NCI-H187 treated with DMSO at 0.1 percent for 48 hours (cell line): Measurements from ENCODE around the gene KCTD17.

Experiments
- DNase-seq: peaks from one replicate; lab custom pipeline; 2025; lab: John Stamatoyannopoulos, UW

Gene KCTD17

DNA sequence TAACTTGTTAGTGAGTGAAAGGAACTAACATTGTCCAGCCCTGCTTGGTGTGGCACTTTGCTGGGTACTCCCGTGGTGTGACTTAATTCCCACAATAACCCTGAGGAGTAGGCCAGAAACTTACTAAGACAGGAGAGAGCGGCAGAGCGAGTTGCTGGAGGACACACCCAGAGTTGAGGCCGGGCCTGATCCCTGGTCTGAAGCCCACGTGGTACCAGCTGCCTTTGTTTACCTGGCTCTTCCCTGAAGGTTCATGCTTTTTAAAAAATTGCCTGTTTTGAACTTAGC is 31.4 kb upstream of the KCTD17 start:
- DNase-seq = no peak

DNA sequence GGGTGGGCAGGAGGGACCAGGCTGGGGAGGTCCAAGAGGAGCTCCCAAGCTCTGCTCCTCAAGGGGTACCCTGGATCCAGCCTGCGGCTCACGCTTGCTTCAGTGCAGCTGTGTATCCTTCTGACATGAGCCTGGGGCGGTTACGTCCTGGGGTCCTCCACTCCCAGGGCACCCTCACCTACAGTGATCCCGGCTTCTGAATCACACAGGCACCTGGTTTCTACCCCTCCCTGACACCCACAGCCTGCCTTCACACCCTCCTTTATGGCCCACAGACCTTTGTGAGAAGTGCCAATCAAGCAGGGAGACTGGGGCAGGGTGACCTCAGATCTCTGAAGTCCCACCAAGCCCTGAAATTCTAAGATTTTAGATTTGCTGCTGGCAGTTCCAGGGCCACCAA is 30.5 kb upstream of the KCTD17 start:
- DNase-seq = no peak

DNA sequence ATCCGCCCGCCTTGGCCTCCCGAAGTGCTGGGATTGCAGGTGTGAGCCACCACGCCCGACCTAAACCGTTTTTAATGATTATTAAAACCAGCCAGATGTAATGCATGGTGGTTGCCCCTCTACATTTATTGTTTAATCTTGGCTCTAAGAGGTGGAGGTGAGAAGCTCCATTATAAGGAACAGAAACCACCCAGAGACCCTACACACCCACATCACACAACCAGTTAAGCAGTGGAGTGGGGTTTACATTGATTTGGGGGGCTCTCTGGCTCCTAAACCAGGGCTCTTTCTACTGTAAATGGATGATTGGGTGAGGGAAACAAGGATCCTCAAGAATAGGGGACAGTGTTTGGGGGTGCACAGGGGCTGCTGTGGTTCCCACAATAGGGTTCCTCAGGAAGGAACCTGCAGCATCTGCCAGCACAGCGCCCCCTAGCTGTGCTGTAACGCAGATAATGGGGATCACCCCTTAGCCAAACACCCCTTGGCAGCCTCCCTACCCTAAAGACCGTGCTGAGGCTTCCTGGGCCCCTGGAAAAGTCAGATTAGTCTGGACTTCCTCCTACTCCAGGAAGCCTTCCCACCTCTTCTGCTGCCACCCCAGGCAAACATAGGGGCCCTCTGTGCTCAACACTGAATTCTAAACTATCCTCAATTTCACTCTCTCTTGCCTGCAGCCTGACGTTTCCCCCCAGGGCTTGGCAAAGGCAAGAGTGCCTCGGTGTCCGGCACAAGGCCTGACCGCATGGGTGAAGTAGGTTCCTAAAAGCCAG is 29.6 kb upstream of the KCTD17 start:
- DNase-seq = no peak

DNA sequence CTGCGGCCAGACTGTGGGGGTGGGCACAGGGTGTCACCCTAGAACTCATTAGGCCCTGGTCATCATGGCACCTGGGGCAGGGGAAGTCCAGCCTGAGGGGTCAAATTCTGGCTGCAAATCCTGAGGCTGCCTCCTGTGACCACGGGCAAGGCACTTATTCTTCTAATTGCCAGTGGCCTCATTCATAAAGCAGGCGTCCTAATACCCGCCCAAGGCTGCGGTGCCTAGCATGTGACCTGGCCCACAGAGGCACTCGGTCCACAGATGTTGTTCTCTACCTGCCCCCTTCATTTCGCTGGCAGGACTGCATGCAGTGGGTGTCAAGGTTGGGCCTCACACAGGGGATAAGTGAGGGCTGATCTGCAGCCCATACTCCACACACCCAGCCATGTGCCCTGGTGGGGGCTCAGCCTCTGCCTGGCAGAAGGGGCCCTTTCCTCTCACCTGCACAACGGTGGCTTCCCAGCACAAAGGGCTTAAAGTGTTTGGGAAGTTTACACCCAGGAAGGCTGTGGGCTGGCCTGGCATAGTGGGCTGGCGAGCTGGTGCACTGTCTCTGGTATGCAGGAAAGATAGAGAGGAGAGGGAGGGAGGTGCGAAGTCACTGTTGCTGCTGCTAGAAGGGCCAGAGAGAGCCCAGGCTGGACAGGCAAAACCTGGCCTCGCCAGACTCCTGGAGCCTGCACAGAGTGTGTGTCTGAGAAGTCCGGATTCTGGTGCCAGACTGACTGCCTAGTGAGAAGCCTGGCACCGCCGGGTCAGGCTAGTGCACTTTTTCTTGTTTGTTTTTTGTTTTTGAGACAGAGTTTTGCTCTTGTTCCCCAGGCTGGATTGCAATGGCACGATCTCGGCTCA is 28.8 kb upstream of the KCTD17 start:
- DNase-seq = no peak

DNA sequence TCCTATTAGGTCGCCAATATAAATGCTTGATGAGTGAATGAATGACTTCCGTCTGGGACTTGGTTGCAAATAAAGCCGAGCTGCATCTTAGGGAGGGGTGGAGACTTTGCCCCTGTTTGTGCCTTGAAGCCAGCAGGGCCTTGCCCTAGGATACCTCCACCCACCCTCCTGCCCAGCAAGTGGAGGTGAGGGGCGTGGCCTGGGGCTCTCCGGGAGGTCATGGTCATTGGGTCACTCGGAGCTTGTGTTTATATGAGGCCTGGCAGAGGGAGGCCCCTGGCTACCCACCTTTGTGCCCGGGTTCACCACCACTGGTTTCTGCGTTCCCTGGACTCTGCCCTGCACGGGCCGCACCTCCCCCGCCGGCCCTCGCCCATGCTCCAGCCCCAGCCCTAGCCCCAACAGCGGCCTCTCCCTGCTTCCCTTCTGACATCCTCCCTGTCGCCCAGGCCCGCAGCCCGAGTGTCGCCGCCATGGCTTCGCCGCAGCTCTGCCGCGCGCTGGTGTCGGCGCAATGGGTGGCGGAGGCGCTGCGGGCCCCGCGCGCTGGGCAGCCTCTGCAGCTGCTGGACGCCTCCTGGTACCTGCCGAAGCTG is 27.7 kb upstream of the KCTD17 start:
- DNase-seq = no peak

DNA sequence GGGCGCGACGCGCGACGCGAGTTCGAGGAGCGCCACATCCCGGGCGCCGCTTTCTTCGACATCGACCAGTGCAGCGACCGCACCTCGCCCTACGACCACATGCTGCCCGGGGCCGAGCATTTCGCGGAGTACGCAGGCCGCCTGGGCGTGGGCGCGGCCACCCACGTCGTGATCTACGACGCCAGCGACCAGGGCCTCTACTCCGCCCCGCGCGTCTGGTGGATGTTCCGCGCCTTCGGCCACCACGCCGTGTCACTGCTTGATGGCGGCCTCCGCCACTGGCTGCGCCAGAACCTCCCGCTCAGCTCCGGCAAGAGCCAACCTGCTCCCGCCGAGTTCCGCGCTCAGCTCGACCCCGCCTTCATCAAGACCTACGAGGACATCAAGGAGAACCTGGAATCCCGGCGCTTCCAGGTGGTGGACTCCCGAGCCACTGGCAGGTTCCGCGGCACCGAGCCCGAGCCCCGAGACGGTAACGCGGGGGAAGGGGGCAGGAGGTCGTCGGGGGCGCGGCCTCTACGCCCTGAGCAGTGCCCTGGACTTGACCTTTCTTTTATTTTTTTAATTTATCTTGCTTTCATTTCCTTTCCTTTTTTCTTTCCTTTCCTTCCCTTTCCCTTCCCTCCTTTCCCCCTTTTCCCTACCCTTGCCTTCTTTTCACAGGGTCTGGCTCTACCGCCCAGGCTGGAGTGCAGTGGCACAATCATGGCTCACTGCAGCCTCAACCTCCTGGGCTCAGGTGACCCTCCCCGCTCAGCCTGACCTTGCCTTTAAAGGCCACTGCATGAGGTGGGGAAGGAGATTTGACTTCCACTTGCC is 27.0 kb upstream of the KCTD17 start:
- DNase-seq = no peak

DNA sequence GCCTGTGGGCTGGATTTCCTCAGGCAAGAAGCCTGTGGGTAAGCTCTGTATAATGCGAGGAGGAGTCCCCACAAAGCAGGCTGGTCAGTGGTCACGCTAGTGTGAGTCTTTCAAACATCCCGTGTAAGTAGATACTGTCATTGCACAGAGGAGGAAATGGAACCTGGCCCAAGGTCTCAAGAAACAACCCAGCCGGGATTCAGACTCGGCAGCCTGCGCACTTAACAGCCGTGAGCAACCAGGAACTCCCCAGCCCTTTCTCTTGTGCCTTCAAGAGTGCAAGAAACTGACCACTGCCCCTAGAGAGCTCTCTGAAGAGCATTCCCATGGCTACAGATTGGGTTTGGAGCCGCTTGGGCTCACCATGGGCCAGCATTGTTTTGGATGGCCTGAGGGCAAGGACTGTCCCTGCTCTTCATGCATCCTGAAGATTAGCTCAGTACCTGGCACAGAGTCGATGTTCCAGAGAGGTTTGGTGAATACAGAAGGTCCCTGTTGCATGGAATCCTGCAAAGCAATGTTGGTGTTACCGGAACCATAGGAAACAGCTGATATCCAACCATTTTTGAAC is 26.0 kb upstream of the KCTD17 start:
- no peak for DNase-seq

DNA sequence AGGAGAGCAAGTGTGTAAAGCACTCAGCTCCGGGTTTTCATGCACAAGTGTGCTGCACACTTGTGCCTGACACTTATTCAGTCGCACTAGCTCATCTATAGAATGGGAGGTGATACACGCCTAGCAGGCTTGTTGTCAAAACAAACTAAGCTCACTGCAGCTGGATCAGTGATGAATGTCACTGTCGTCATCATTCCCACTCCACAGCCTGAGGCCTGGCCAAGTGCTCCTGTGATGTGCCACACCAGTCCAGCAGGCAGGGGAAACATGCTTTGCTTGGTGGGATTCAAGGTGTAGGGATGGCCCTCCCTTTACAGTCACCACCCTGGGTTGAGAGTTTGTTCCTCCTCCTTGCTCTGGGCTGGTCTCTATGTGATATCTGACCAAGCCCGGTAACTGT is 25.2 kb upstream of the KCTD17 start:
- DNase-seq = no peak

DNA sequence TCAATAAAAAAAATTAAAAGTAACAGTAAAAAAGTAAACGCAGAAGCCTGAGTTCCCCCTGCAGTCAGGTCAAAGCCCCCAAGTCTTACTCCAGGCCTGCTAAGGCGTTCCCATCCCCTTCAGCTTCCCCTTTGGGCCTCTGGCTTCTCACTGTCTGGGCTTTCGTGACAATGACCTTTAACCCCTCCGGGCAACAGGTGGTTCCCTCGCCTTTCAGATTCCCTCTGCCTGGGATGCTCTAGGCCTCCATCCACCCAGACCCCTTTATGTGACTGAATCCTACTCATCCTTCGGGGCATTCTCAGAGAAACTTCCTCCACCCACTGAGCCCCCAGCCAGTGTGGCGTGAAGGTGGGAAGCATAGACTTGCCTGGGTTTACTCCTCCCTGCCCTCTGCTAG is 24.0 kb upstream of the KCTD17 start:
- no peak for DNase-seq

DNA sequence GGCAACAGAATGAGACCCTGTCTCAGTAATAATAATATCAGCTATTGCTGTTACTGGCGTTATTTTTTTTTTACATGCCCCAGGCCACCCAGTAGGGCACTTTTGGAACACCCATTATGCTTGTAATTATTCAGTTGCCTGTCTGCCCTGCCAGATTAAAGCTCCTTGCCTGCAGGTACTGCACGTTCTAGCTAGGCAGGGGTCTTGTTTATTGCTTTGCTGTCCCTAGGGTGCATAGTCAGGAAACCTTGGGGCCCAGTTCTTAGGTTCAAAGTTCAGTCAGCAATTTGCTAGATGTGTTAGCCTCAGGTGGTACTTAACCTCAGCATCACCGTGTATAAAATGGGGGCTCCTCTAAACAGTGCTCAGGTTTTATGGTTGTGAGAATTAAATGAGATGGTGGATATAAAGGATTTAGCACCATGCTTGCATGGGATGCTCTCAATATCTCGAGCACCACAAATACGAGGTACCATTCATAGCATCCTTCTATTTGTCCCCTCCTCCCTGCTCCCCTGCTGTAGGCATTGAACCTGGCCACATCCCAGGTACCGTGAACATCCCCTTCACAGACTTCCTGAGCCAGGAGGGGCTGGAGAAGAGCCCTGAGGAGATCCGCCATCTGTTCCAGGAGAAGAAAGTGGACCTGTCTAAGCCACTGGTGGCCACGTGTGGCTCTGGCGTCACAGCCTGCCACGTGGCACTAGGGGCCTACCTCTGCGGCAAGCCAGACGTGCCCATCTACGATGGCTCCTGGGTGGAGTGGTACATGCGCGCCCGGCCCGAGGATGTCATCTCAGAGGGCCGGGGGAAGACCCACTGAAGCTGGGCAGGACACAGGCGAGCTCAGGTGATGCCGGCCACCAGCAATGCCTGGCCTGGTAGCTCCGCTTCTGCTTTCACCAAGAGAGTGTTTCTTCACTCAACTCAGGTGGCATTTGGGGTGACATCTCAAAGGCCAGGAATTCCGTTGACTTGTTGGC is 22.6 kb upstream of the KCTD17 start:
- no peak for DNase-seq

DNA sequence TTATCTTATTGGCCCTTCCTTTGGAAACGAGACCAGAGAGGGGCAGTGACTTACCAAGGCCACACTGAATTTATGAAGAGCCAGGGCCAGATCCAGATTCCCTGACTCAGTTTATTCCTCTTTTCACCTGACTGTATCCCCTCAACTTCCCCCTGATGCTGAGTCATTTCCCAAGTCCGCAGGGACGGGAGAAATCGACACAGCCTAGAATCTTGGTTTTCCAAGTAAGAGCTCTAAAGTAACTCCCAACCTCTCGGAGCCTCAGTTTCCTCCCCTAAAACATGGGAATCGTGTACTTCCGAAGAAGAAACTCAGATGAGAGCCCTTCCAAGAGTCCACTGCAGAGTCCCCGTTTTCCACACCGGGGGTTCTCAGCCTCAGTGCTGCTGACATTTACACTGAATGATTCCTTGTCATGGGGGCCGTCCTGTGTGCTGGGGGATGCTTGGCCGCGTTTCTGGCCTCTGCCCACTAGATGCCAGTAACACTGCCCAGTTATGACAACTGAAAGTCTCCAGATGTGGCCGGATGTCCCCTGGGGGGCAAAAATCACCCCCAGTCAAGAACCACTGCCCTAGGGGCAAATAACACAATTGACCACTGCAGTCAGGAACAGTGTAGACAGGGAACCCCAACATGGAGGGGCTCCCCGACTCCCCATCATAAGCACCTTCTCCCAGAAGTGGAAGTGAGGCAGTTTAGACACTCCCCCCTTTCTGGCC is 20.8 kb upstream of the KCTD17 start:
- no peak for DNase-seq

DNA sequence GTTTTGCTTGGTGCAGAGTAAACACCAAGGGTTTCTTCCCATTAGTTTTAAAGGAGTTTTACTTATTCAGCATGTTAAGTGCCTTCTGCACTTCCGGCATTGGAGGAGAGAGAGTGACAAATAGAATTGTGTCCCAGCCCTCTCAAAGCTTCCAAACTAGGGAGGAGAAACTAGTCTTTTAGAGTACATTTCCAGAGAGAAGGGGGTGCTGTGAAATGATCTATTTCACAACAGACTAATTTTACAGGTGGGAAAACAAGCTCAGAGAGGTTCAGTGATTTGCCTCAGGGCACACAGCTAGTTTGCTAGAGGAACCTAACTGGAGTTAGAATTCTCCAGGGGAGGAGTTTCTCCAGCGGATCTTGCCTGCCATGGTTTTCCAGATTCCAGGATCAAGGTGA is 19.4 kb upstream of the KCTD17 start:
- DNase-seq = no peak

DNA sequence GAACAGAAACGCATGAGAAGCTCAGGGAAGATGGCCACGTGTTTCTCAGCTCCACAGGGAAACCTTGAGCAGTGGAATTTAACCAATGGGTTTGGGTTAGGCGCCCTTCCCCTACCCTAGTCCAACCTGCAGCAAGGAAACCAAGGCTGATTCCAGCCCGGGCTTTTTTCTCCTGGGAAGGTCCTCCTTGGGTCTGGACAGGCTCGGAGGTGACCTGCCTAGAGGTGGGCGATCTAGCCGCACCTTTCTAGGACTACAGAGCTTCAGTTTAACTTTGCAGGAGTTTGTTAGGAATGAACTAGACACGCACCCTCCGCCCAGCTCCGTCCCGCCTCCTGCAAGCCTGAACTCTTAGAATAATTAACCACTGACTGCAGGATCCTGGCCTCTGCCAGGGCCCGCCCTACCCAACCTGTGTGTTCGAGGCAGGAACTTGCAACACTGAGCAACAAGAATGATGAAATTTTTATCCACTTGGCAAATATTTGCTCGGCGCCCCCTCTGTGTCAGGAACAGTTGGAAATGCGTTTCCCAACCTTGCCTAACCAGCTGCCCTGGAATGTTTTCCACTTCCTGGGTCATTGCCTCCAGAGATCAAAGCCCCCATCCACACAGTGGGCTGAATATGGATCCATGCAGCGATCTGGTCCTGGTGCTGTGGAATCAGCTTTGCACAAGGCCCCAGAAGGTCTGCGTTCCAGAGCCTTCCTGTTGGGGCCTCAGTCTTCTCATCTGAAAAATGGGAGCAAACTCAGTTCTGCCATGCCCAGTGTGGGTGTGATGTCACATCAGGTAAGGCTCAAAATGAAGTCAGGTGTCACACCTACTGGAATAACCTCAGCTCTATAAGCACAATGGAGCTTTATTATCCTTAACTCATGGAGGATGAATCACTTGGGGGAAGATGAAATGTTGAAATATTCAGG is 18.7 kb upstream of the KCTD17 start:
- DNase-seq = no peak

DNA sequence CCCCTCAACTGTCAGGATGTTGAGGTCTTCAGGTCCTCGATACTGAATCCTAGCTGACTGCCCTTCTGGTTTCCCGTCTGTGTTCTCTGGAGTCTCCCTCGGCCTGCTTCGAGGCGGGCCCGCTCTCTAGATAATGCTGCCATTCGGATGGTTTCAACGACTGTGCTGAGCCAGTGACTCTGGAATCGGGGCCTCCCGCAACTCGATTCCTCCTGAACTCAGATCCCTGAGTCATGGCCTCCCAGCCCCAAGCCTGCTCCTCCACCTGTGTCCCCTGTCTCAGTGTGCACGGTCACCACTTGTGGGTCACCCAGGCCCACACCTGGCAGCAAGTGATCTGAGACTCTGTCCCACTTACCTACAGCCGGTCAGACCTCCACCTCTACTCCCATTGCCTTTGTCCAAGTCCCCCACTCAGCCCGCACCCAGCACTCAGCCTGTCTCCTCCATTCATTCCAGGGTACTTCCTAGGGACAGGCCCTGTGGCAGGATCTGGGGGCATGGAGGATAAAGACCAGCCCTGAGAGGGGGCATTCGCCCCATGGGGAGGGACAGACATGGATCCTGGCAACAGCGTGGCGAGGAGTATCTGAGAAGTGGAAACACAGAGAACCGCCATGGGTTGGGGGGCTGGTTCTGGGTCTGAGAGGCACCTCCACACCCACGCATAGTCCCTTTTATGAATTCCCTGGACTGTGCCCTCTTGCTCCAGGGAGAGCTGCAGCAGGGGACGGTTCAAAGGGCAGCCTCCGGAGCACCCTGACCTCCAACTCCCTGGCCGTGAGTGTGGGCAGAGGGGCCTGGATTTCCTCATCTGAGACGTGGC is 17.7 kb upstream of the KCTD17 start:
- no peak for DNase-seq

DNA sequence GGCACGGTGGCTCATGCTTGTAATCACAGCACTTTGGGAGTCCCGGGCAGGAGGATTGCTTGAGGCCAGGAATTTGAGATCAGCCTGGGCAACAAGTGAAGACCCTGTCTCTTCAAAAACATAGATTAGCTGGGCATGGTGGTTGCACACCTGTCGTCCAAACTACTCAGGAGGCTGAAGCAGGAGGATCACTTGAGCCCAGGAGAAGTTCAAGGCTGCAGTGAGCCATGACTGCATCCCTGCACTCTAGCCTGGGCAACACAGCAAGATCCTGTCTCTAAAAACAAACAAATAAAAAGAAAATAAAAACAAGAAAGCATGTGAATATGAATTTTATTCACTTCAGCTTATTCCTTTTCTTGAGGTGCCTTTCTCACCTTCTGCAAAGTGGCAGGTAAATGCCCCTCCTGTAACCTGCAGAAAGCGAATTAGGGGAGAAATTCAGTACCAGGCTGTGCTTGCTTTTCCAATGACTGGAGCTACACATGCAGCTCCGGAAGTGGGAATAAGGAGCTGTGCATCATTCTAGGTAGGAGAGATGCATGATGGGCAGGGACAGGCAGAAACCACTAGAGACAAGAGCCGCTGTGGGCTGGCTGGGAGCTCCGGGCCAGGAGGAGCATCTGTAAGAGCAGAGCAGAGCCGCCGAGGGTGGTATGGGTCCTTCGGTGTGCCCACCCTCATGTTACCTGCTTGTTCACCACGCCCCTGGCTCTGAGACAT is 14.7 kb upstream of the KCTD17 start:
- DNase-seq = no peak

DNA sequence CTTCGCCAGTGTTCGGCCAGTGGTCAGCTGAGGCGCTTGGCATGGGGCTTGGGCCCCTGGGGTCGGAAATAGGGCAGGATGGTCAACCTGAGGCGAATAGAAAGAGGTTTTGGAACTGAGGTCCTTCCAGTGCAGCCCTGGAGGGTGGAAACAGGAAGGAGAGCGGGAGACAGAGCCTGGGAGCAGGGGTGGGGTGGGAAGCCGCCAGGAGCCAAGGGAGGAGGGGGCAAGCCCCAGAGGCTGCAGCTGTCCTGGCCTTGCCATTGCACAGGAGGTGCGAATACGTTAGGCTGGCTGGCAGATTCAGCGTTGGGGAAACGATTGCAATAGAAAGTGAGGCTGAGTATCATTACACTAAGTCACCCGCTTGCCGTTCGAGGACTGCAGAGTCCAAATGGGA is 13.9 kb upstream of the KCTD17 start:
- DNase-seq = no peak

DNA sequence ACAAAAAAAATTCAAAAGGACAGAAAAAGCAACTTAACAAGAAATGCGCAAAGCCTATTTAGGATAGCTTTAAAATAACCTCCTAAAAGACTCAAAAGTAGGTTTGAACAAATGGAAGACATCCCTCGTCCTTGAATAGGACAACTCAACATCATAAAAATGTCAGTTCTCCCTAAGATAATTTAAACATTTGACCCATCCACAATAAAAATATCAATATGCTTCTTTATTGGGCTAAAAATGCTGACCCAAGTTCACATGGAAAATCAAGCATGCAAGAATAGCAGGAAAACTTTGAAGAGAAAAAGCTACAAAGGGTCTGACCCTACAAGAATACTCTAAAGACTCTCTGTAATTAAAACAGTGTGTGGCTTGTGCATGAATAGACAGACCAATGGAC is 12.1 kb upstream of the KCTD17 start:
- no peak for DNase-seq
